Erythroblast (primary cell): ENCODE measurements around the gene TAB2.

Experiments
- GATA1 ChIP-seq: IDR thresholded peaks from 2 replicates; pipeline ENCODE4 v1.6.1; 2011; ENCODE audit warnings: low read depth, mild to moderate bottlenecking, control low read depth, low read length, moderate library complexity
- POLR2A ChIP-seq: IDR thresholded peaks from 2 replicates; pipeline ENCODE4 v1.6.1; 2011; ENCODE audit warnings: mild to moderate bottlenecking, low read length

DNA sequence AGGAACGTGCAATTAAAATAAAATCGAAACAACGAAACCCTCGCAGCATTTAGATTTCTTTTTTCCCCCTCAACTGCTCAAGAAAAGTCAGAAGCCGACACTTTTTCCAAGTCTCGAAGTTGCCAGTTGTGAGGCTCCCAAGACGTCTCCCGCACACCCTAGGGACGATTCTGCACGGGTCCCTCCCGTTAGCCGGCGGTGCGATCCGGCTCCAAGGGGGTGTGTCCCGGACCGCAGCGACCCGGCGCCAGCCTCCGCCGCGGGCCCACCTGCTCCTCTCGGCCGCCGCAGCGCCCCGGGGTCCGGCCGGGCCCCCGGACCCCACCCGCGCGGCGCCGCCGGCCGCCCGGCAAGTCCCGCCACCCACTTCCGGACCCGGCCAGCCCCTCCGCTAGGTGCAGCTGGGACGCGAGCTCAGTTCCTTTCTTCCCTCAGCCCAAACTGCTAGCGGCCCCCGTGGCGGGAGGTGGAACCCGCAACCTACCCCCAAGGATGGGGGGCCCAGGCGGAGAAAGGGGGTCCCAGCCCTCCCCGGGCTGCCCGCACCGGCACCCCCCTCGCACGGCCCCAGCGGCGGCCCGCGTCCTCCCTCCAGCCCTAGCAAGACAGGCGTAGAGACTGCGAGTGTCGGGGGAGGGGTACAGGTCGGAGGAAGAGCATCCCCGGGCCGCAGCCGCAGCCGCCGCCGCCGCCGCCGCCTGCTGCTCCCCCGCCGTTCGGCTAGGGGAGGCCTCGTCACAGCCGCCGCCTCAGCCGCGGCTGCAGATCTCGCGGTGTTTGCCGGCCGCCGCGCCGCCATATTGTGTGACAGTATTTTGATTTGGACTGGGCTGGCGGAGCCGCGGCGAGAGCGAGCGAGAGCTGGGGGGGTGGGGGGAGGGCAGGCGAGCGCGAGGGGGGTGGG, 520 bp upstream of the TAB2 start:
- TF ChIP-seq POLR2A (peak; percentile 73), GATA1 (no peak)
